HG03060 (cell line): ENCODE measurements around the gene JAGN1.
"Not testable (repeated sequence)": the region's sequence is repeated elsewhere in the genome, so short reads cannot be mapped to it uniquely, and the experiment has no call there.

Experiments
- ATAC-seq: cut with Tn5 transposase; IDR thresholded peaks from one replicate; pipeline ENCODE4 v1.9.1; 2021; ENCODE audit warnings: low read depth, moderate number of reproducible peaks; ENCODE audit not compliant: unreplicated experiment

JAGN1 gene

DNA sequence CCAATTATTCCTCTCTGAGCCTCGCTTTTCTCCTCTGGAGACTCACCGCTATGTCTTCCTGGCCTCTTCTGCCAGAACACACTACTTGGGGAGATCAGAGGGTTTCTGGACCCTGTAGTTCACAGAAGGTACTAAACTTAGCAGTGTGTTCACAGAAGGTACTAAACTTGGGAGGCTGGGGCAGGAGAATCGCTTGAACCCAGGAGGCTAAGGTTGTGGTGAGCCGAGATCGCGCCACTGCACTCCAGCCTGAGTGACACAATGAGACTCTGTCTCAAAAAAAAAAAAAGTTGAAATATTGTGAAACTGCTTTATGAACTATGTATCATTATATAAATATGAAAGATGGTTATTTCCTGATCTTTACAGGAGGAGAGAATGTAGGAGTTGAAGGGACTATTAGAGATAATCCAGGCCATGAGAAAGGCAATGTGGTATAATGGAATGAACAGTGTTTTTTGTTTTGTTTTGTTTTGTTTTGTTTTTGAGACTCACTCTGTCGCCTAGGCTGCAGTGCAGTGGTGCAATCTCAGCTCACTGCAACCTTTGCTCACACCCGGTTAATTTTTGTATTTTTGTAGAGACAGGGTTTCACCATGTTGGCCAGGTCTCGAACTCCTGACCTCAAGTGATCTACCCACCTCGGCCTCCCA, 6.5 kb downstream of the JAGN1 start:
- ATAC-seq, result not testable (repeated sequence)

DNA sequence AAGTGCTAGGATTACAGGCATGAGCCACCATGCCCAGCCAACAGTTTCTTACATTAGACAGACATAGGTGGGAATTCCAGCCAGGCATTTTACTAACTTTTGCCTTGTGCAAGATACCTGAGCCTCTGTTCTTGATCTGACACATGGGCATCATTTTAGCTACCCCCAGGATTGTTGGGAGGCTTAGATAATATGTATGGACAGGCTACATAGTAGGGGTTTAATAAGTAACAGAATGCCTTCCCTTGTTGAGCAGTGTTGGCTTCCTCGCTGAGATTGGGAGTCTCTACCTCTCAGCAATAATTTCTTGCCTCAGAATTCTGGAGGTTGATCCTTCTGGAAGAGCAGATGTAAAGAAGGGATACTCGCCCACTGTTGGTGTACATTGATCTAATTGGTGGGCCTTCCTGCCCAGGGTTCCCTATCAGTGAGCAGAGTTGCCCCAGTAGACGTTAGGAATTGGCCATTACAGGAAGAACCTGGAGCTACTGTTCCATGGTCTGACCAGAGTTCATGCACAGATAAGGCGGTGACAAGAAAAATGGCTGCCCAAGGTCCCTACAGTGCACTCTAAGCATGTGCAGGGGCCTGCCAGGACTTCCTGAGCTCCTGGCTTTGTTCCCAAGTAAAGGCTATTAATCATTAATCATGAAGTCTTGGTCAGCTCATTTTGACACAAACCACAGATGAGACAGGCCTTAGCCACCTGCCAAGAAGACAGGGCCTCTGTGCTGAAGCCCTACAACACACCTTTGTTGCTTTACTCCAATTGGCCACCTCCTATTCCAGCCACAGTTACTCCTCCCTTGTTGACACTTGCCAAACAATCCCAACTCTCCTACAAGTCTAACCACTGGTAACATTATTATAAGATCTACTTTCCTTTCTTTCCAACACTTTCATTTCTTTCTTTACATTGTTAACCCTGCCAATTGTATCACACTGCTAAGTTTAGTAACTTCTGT, 7.3 kb downstream of the JAGN1 start:
- no peak for ATAC-seq

GRCh38 chr3:9898467-9899241, 8.2 kb downstream of the JAGN1 start:
- ATAC-seq, result no peak

GRCh38 chr3:9899289-9899791, 8.9 kb downstream of the JAGN1 start:
- no peak for ATAC-seq

- not testable (repeated sequence) for ATAC-seq
Measured at GRCh38 chr3:9900965-9901415, 10.6 kb downstream of the JAGN1 start.

- no peak for ATAC-seq
Measured at GRCh38 chr3:9901967-9902366, 11.6 kb downstream of the JAGN1 start.

DNA sequence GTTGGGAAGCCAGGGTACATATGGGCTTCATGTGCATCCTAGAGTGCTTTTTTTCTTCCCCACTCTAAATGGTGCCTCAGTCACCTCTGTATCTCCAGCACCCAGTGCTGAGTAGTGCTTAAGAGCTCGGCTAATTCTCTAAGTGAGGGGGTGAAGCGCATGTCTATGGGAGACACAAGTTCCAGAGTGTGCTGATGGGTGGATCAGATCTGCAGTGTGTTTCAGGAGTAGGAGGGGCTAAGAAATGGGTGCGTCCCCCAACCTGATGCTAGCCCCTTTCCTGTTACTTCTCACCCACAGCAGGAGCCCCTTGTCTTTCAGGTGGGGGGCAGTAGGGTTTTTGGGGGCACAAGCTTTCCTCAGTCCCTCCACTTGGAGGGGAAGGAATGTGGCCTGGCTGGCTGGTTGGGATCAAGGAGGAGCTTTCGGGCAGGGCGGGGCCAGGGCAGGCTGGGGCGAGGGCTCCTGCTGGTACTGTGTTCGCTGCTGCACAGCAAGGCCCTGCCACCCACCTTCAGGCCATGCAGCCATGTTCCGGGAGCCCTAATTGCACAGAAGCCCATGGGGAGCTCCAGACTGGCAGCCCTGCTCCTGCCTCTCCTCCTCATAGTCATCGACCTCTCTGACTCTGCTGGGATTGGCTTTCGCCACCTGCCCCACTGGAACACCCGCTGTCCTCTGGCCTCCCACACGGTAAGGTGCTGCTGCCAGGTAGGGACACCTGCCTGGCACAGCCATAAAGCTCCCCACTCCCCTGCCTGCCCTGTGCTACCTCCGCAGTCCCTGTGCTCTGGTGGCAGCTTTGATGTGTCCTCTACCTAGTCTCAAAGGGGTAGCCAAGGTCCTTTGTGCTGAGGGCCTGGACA, 12.2 kb downstream of the JAGN1 start, which contains the start of gene IL17RE:
TSS of gene IL17RE (plus strand) at position 477 of the 866 bp plus-strand sequence. CDS start at position 562, 85 bp downstream.
- ATAC-seq, result no peak

- no peak for ATAC-seq
Measured at GRCh38 chr3:9903238-9903624, 12.8 kb downstream of the JAGN1 start.

DNA sequence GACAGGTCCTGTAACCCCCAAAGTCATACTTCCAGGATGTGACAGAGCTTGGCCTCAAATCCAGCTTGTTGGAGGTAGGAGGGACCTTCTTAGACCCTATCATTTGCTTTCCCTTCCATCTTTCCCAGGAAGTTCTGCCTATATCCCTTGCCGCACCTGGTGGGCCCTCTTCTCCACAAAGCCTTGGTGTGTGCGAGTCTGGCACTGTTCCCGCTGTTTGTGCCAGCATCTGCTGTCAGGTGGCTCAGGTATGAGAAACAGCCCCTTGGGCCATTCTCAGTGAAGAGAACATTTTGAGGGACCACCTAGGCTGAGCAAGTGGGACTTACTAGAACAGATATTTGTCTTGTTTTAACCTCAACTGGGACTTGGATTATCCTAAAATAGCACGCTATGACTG, 13.5 kb downstream of the JAGN1 start:
- no peak for ATAC-seq

DNA sequence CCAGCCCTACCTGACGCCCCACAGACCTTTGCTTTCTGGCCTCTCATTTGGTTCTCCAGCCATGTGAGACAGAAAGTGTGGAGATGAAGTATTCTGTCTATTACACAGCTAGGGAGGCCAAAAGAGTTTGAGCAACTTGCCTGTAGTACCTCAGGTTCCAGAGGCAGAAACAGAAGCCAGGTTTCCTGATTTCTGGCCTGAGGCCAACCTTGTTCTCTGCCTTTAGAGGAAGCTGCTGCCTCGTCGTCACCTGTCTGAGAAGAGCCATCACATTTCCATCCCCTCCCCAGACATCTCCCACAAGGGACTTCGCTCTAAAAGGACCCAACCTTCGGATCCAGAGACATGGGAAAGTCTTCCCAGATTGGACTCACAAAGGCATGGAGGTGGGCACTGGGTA, 16.1 kb downstream of the JAGN1 start:
- ATAC-seq, result no peak

GRCh38 chr3:9908286-9908685, 17.9 kb downstream of the JAGN1 start:
- ATAC-seq, result no peak

- ATAC-seq, result no peak
Measured at GRCh38 chr3:9909221-9910013, 19.0 kb downstream of the JAGN1 start.

DNA sequence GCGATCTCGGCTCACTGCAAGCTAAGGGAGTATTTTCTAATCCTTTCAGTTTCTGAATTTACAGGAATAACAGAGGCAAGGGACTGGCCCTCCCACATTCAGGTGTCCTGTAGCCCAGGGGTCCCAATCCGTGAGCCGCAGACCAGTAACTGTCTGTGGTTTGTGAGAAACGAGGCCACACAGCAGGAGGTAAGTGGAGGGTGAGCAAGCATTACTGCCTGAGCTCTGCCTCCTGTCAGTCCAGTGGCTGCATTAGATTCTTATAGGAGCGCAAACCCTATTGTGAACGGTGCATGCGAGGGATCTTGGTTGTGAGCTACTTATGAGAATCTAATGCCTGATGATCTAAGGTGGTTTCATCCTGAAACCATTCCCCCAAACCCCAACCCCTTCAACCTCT, 21.5 kb downstream of the JAGN1 start:
- no peak for ATAC-seq

DNA sequence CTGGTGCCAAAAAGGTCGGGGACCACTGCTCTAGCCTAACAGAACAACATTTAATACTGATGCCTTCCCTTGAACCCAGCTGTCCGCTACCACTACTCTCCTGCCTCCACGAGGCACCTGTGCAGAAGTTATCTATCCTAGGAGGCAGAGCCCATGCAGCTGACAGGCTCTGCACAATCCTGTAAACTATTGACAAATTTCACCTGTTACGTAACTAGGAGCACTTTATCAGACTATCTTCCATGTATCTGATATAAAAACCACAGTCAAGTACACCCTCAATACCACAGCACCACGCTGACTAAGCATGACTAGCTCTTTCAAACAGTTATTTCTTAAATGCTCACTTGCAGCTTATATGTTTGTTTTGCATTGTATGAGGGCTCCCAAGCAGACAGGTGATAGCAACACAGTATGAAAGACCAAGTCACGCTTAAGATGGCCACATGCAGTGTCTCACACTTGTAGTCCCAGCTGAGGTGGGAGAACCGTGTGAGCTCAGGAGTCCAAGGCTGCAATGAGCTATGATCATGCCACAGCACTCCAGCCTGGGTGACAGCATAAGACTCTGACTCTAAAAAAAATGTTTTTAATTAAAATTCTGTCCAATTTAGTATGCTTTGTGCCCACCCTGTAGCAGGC, 22.0 kb downstream of the JAGN1 start:
- no peak for ATAC-seq

DNA sequence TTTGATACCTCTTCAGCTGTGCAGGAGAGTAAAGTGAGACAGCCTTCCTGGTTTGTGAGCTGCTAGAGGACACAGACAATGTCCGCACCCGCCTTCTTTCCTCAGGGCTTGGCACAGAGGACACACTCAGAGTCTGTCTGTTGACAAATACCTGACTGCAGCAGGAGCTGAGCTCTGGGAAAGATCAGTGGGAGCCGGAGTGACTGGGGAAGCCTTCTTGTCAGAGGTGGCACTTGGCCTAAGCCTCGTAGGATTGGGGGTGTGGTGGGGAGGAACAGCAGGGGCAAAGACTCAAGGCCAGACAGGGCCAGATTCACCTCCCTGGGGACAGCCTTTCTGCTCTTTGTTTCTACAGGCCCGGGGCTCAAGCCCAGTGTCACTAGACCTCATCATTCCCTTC, 23.2 kb downstream of the JAGN1 start:
- ATAC-seq, result no peak

DNA sequence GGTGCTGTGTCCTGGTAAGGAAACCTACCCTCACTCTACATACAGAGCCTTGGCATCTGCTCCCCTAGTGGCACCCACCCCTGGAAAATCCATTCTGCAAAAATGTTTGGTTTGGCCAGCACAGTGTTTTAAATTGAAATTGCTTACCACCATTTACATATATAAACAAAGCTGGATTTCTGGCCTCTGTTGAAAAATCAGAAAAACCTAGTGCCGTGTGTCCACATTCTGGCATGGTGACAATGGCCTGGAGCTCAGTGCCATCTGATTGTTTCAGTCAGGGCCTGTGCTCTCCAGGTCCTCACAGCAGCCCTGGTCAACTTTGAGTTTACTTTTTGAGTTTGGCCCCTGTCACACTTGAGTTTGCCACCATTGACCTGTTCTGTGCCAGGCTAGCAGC, 23.6 kb downstream of the JAGN1 start:
- ATAC-seq, result no peak

DNA sequence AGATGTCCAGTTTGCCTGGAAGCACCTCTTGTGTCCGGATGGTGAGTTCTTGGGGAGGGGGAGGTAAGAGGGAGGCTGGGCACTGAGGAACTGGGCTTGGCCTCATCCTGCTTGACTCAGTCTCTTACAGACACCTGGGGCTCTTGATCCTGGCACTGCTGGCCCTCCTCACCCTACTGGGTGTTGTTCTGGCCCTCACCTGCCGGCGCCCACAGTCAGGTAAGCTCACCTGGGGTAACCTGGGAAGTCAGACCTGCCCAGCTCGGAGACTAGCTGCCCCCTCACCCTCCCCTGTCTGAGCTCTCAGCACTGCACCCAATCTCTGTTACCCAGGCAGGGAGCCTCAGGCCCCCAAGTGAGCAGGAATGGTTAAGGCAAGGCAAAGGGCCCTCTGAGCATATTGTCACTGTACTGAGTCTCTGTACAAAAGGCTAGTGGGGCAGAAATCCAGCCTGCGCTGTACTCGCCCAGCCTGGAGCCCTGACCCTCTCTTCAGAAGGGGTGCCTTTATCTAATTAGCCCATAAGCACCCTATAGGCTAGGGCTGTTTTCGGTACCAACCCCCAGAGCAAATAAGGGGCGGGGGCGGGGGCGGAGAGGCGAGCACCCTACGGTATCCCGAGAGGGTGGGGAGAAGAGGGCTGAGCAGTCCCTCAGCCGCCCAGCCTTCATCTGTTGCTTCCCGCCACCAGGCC, 24.3 kb downstream of the JAGN1 start:
- no peak for ATAC-seq
